ENCODE measurements around the gene WNT9A.
"Not testable (repeated sequence)": the region's sequence is repeated elsewhere in the genome, so short reads cannot be mapped to it uniquely, and the experiment has no call there.

Gene WNT9A

DNA sequence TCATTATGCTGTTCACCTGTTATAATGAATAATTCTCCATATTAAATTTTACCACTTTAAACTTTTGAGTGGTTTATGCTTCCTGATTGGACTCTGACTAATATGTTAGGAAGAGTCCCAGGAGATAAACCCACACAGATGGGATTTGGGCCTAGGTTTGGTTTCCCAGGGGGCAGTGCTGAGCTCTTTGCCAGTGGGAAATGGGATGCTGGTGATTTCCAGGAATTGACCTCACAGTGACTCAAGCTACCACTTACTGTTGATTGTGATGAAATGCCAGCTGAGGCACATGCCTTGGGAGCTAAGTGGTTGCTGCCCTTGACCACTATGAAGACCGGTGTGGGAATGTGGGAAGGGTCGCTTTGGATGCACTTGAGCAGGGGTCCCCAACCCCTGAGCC is 19.0 kb upstream of the WNT9A start:
- H3K9me3 Mint-ChIP-seq; H3K4me3 Mint-ChIP-seq; H3K36me3 Mint-ChIP-seq; H3K27ac Mint-ChIP-seq; DNase-seq (ENCODE audit: low spot score in 2 of 2); H3K4me1 Mint-ChIP-seq; H3K27me3 Mint-ChIP-seq; ATAC-seq (ENCODE audit: low read depth): not testable (repeated sequence)

DNA sequence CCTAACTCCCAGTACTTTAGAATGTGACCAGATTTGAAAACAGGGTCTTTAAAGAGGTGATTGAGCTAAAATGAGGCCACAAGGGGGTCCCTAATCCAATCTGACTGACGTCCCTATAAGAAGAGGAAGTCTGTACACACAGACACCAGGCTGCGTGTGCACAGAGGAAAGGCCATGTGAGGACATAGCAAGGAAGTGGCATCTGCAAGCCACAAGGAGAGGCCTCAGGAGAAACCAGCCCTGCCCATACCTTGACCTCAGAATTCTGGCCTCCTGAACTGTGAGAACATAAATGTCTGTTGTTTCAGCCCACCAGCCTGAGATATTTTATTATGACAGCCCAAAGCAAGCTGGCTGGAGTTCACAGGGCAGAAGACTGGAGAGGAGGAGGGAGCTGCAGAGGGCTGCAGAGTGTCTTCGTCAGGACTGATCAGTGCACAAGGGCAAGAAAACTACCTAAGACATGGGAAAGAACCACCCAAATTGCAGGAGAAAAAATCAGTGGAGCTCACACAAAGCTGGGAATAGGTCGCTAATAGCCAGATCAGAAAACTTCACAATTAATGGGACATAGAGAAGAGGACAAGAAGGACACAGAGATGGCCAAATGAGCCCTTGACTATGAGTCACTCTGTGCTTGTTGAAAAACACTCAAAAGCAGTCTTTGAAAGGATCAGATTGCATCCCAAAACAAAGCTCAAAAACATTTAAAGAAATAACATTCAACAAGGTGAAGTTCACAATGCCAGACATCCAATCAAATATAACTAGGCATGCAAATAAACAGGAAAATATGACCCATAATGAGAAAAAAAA is 14.1 kb upstream of the WNT9A start:
- no peaks in the 10 kb centered on the region for H3K4me1 Mint-ChIP-seq
- H3K36me3 Mint-ChIP-seq, result no peaks in the 10 kb centered on the region
- H3K9me3 Mint-ChIP-seq, result peaks cover 1% of the 10 kb centered on the region
- no peak overlapping the region for H3K4me3 Mint-ChIP-seq
- no peak for DNase-seq (ENCODE audit: low spot score in 2 of 2)
- peaks cover 11% of the 10 kb centered on the region for H3K27me3 Mint-ChIP-seq
- ATAC-seq (ENCODE audit: low read depth), result no peak
- no peak overlapping the region for H3K27ac Mint-ChIP-seq

- H3K27me3 Mint-ChIP-seq, result peaks cover 11% of the 10 kb centered on the region
- no peak overlapping the region for H3K4me3 Mint-ChIP-seq
- no peak for ATAC-seq (ENCODE audit: low read depth)
These were observed 11.7 kb upstream of the WNT9A start for GRCh38 chr1:227959325-227959860.

GRCh38 chr1:227958617-227959324 is 11.0 kb upstream of the WNT9A start:
- Mint-ChIP-seq H3K9me3 (peaks cover 1% of the 10 kb centered on the region), H3K4me3 (no peak overlapping the region), H3K36me3 (no peaks in the 10 kb centered on the region), H3K27me3 (peaks cover 11% of the 10 kb centered on the region), H3K4me1 (no peaks in the 10 kb centered on the region), H3K27ac (no peak overlapping the region)
- ATAC-seq (ENCODE audit: low read depth), result no peak
- no peak for DNase-seq (ENCODE audit: low spot score in 2 of 2)

More at GRCh38 chr1:227959325-227959860, 11.7 kb upstream of the WNT9A start:
- no peaks in the 10 kb centered on the region for H3K4me1 Mint-ChIP-seq
- no peaks in the 10 kb centered on the region for H3K36me3 Mint-ChIP-seq
- H3K9me3 Mint-ChIP-seq, result peaks cover 1% of the 10 kb centered on the region
- no peak for DNase-seq (ENCODE audit: low spot score in 2 of 2)
- H3K27ac Mint-ChIP-seq, result no peak overlapping the region

DNA sequence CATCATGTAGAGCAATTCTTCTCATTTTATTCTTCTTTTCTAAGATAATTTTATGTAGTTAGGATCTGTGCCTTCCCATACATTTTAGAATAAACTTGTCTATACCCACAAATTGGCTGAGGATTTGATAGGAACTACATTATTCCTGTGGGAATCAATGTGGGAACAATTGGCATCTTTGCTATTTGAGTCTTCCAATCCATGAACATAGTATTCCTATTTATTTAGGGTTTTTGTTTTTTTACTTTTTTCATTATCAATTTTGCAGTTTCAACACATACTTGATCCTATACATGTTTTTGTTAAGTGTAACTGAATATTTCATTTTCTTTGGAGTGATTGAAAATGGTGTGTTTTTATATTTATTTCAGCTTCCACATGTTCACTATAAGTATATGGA is 8.1 kb upstream of the WNT9A start:
- peaks cover 1% of the 10 kb centered on the region for H3K9me3 Mint-ChIP-seq
- DNase-seq (ENCODE audit: low spot score in 2 of 2), result no peak

GRCh38 chr1:227954163-227954850 is 6.6 kb upstream of the WNT9A start:
- peaks cover 18% of the 10 kb centered on the region for H3K27me3 Mint-ChIP-seq
- ATAC-seq (ENCODE audit: low read depth) (no peak), DNase-seq (ENCODE audit: low spot score in 2 of 2) (no peak)
- H3K9me3 Mint-ChIP-seq, result peaks cover 1% of the 10 kb centered on the region
- H3K36me3 Mint-ChIP-seq, result no peaks in the 10 kb centered on the region
- H3K27ac Mint-ChIP-seq, result no peak overlapping the region
- H3K4me3 Mint-ChIP-seq, result no peak overlapping the region
- H3K4me1 Mint-ChIP-seq, result peaks cover 5% of the 10 kb centered on the region

More for the DNA sequence above, 8.1 kb upstream of the WNT9A start:
- peaks cover 5% of the 10 kb centered on the region for H3K4me1 Mint-ChIP-seq
- H3K27ac Mint-ChIP-seq, result no peak overlapping the region
- H3K27me3 Mint-ChIP-seq, result peaks cover 17% of the 10 kb centered on the region
- H3K36me3 Mint-ChIP-seq, result no peaks in the 10 kb centered on the region
- H3K4me3 Mint-ChIP-seq, result no peak overlapping the region
- no peak for ATAC-seq (ENCODE audit: low read depth)

DNA sequence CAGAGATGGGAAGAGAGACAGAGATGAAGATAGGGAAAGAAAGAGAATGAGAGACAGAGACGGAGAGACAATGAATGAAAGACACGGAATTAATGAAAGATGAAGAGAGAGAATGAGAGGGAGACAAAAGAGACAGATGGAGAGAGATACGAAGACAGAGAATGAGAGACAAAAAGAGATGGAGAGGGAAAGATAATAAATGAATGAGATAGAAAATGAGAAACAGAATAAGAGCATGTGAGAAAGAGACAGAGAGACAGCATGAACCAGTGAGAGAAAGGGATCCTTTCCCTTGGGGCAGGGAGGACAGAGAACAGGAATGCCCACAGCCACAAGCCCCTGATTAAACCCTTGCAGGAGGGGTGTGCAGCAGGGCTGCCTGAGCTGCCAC is 5.3 kb upstream of the WNT9A start:
- H3K27ac Mint-ChIP-seq, result no peak overlapping the region
- ATAC-seq (ENCODE audit: low read depth) (no peak), DNase-seq (ENCODE audit: low spot score in 2 of 2) (no peak)
- H3K9me3 Mint-ChIP-seq, result peaks cover 1% of the 10 kb centered on the region
- H3K4me3 Mint-ChIP-seq, result no peak overlapping the region
- no peaks in the 10 kb centered on the region for H3K36me3 Mint-ChIP-seq
- peaks cover 15% of the 10 kb centered on the region for H3K27me3 Mint-ChIP-seq
- H3K4me1 Mint-ChIP-seq, result peaks cover 5% of the 10 kb centered on the region

DNA sequence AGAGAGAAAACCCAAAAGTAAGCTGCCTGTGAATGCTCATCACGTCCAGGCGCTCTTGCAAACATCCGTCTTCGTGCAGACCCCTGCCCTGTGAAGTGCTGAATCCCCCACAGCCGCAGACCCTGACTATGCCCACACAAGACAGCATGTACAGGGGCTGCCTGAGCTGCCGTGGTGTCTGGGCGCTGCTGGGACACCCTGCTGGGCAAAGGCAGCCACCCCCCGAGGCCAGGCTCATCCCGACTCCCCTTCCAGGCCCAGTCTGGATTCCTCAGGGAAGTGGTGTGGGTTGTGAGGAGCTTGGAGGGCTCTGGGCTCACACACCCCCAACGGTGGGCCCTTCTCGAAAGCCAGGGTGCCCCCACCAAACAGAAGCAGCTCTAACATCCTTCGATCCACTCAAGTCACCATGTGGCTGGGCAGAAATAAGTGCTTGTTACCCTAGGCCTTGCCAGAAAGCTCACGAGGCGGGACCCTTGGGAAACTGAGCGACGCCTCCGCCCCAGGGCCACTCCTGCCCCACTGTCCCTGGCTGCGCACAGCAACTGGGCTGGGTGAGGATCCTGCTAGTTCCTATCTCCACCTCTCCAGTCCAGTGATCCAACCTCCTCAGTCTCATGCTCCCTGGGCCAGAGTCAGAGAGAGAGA is 4.8 kb upstream of the WNT9A start:
- ATAC-seq (ENCODE audit: low read depth), result no peak
- H3K4me3 Mint-ChIP-seq, result no peak overlapping the region
- DNase-seq (ENCODE audit: low spot score in 2 of 2), result no peak
- H3K9me3 Mint-ChIP-seq, result no peaks in the 10 kb centered on the region
- peaks cover 5% of the 10 kb centered on the region for H3K4me1 Mint-ChIP-seq
- H3K27me3 Mint-ChIP-seq, result peaks cover 11% of the 10 kb centered on the region
- H3K36me3 Mint-ChIP-seq, result no peaks in the 10 kb centered on the region
- H3K27ac Mint-ChIP-seq, result no peak overlapping the region

DNA sequence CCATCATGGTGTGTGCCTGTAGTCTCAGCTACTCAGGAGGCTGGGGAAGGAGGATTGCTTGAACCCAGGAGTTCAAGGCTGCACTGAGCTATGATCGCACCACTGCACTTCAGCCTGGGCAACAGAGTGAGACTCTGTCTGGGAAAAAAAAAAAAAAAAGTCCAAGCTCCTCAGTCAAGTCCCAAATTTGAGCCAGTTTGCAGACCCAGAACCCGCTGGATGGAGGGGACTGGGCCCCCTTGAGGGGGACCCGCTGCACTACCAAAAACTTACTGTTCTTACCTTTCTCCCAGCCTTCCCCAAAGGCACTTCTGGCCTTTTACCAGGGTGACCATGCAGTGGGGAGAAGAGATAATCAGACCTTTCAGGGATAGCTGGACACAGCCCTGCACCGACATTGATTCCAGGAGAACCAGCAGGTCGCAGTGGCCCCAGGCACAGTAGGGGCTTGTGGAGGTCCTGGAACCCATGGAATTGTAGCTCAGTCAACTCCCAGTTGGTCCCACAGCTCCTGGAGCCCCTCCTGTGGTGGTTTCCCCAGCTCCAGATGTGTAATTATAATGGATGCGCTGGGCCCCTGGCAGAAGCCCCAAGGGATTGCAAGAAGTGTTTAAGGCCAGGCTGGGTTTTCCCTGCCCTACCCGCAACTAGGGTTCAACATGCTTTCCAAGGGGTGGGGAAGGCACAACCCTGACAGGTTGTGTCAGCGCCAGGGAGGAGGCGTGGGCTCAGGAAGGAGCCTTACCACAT is 4.1 kb upstream of the WNT9A start:
- ATAC-seq (ENCODE audit: low read depth) (no peak), DNase-seq (ENCODE audit: low spot score in 2 of 2) (no peak)
- H3K27ac Mint-ChIP-seq, result no peak overlapping the region
- no peaks in the 10 kb centered on the region for H3K36me3 Mint-ChIP-seq
- H3K4me1 Mint-ChIP-seq, result peaks cover 5% of the 10 kb centered on the region
- no peak overlapping the region for H3K4me3 Mint-ChIP-seq
- no peaks in the 10 kb centered on the region for H3K9me3 Mint-ChIP-seq
- peaks cover 14% of the 10 kb centered on the region for H3K27me3 Mint-ChIP-seq

GRCh38 chr1:227950735-227951346 is 3.1 kb upstream of the WNT9A start:
- Mint-ChIP-seq H3K27ac (no peak overlapping the region), H3K4me3 (no peak overlapping the region), H3K27me3 (peaks cover 17% of the 10 kb centered on the region), H3K9me3 (no peaks in the 10 kb centered on the region), H3K4me1 (peaks cover 8% of the 10 kb centered on the region), H3K36me3 (no peaks in the 10 kb centered on the region)
- ATAC-seq (ENCODE audit: low read depth), result no peak
- no peak for DNase-seq (ENCODE audit: low spot score in 2 of 2)

DNA sequence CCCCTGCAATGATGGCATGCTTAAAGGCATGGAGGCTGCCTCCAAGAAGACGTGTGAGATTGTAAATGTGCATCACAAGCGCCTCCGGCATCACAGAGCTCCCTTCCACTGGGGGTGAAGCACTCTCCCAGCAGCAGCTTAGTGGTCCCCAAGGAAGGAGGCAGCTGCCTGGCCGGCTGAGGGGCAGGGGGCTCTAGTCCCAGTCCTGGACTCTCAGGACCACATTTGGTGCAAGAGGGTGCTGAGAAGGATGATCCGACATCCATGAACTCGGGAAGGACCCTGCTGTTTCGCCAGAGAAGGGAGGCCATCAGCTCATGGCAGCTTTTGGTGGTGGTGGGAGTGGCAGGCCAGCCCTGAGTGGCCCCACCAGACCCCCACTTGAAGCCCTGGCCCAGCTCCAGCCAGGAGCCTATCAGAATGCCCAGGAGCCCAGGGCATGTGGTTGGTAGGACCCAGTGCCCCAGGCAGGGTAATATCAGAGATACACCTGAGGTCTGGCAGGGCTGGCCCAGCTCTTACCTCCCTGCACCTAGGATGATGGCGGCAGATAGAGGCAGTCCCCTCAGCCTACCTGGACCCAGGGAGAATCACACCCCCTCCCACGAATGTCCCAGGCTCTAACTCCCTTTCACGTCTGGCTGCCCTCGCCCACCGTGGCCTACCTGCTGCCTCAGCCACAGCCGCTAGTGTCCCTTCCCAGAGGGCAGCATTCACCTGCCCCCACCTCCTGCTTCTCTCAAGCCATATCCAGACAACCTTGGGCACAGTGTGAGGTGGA is 2.4 kb upstream of the WNT9A start:
- no peak for ATAC-seq (ENCODE audit: low read depth)
- H3K36me3 Mint-ChIP-seq, result no peaks in the 10 kb centered on the region
- H3K4me3 Mint-ChIP-seq, result no peak overlapping the region
- DNase-seq (ENCODE audit: low spot score in 2 of 2), result no peak
- no peak overlapping the region for H3K27ac Mint-ChIP-seq
- H3K9me3 Mint-ChIP-seq, result no peaks in the 10 kb centered on the region
- peaks cover 8% of the 10 kb centered on the region for H3K4me1 Mint-ChIP-seq
- H3K27me3 Mint-ChIP-seq, result peaks cover 17% of the 10 kb centered on the region

GRCh38 chr1:227949341-227949921 is 1.7 kb upstream of the WNT9A start:
- H3K4me1 Mint-ChIP-seq, result peaks cover 8% of the 10 kb centered on the region
- H3K27ac Mint-ChIP-seq, result no peak overlapping the region
- H3K4me3 Mint-ChIP-seq, result no peak overlapping the region
- peaks cover 17% of the 10 kb centered on the region for H3K27me3 Mint-ChIP-seq
- ATAC-seq (ENCODE audit: low read depth), result no peak
- no peaks in the 10 kb centered on the region for H3K9me3 Mint-ChIP-seq
- H3K36me3 Mint-ChIP-seq, result no peaks in the 10 kb centered on the region
- no peak for DNase-seq (ENCODE audit: low spot score in 2 of 2)
